ENCODE results near the gene ZNF593OS.
A peak's percentile ranks its signal among the peaks of the same experiment; 100 is the strongest.

The ZNF593OS gene

DNA sequence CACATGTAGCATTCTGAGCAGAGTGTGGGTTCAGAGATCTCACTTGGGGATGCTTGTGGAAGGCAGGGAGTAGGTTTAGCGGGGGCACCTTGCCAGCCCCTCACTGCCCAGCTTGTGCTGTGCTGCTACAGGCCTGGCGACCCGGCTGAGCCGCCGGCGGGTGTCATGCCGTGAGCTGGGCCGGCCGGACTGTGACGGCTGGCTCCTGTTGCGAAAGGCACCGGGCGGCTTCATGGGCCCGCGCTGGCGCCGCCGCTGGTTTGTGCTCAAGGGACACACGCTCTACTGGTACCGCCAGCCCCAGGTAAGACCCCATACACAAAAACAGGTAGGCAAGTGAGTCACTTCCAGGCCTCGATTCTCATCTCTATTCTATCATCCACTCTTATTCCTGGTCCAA is 13.3 kb upstream of the ZNF593OS start:
- FAIRE-seq (no peak), DNase-seq (ENCODE audit: low spot score) (no peak)

DNA sequence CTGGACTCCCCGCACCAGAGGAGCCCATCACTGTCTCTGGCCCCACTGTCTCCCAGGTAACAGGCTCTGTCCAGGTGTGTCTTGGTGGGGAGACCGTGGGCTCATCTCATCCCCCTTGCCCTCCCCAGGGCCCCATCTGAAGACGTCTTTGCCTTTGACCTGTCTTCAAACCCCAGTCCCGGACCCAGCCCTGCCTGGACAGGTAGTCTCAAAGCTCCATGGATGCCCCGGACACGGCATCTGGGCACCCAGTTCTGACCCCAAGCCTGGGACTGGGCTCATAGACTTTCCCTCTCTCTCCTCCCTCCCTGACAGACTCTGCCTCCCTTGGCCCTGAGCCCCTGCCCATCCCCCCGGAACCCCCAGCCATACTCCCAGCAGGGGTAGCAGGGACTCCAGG is 12.5 kb upstream of the ZNF593OS start:
- FAIRE-seq: no peak

GRCh38 chr1:26182383-26182696 is 10.7 kb upstream of the ZNF593OS start:
- no peak for FAIRE-seq

More for the DNA sequence above, 12.5 kb upstream of the ZNF593OS start:
- DNase-seq (ENCODE audit: low spot score): no peak

DNA sequence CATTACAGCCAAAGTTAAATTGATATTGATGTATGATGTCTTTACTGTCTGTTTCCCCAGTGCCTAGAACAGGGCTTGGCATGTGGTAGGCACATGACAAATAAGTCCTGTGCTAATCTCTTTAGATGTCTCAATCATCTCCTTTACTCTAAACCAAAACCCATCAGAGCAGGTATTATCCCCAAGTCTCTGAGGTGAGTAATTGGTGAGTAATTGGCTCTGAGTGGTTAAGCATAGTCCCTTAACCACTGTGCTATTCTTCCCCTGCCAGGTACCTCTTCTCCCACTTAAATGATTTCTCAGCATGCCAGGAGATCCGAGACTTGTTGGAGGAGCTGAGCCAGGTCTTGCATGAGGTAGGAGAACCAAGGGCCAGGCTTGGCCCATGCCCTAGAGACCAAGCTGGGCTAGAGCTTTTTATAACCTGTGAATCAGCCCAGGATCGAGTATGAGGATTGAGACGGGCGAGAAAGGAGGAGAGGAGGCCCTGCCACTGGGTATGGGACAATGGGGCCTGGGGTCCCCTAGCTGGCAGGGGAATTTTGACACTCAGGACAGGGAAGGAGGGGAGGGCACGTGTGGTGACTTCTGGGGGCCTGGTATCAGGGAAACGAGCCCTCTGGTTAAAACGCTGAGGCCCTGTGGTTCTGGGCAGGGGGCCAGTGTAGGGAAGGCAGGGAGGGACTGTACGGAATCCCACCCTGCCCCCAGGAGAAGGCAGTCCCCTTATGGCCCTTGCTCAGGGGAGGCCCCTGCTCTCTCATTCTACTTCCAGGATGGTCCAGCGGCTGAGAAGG is 10.2 kb upstream of the ZNF593OS start:
- DNase-seq (ENCODE audit: low spot score) (peak; percentile 76), FAIRE-seq (peak; percentile 88)

More at GRCh38 chr1:26182383-26182696, 10.7 kb upstream of the ZNF593OS start:
- DNase-seq (ENCODE audit: low spot score): no peak

GRCh38 chr1:26180010-26180506 is 8.4 kb upstream of the ZNF593OS start:
- DNase-seq (ENCODE audit: low spot score): no peak
- FAIRE-seq: no peak

GRCh38 chr1:26177182-26177684 is 5.6 kb upstream of the ZNF593OS start, which contains the start of gene CNKSR1:
TSS of gene CNKSR1 (plus strand) at chr1:26177491. CDS start at chr1:26177548, 57 bp downstream.
- FAIRE-seq: no peak
- DNase-seq (ENCODE audit: low spot score): no peak

GRCh38 chr1:26175346-26175745 is 3.7 kb upstream of the ZNF593OS start:
- DNase-seq (ENCODE audit: low spot score) (no peak), FAIRE-seq (no peak)

- no peak for FAIRE-seq
- DNase-seq (ENCODE audit: low spot score): no peak
Measured at GRCh38 chr1:26170472-26170821, 1.2 kb downstream of the ZNF593OS start.

DNA sequence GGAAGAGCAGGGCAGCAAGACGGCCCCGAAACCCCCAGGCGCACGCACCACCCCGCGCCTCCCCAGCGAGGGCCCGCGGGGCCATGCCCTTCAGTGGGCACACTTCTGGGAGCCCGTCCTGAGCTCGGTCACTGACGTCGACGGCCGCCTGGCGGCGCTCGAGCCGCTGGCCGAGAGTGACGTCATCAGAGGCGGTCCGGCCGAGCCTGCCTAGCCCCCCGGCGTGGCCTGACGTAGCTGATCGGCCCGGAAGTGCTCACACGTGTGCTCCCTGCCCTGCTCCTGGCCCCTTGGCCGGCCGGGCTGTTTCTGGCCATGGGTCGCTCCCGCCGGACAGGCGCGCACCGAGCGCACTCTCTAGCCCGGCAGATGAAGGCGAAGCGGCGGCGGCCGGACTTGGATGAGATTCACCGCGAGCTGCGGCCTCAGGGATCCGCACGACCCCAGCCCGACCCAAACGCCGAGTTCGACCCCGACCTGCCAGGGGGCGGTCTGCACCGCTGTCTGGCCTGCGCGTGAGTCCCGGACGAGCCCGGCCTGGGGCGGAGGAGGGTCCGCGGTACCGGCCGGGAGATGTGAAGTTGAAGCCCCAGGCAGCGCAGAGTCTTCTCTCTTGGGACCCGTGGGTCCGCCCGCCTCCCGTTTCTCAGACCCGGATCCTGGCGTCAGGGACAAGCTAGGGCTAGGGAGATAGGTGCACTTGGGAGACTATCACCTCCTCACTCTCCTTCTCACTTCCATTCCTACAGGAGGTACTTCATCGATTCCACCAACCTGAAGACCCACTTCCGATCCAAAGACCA is 1.8 kb downstream of the ZNF593OS start, which contains the start of gene ZNF593:
Gene ZNF593, plus strand, starts transcription at position 240 of the 803 bp plus-strand sequence. Its CDS starts 76 bp downstream, at position 316.
- FAIRE-seq (no peak), DNase-seq (ENCODE audit: low spot score) (peak; percentile 89)

GRCh38 chr1:26169198-26169554 is 2.5 kb downstream of the ZNF593OS start:
- FAIRE-seq (no peak), DNase-seq (ENCODE audit: low spot score) (no peak)

GRCh38 chr1:26168410-26169197 is 3.0 kb downstream of the ZNF593OS start, which contains the start of gene C1orf232:
TSS of gene C1orf232 (minus strand) at chr1:26168963. CDS start at chr1:26168499, 464 bp downstream.
- FAIRE-seq (no peak), DNase-seq (ENCODE audit: low spot score) (no peak)

DNA sequence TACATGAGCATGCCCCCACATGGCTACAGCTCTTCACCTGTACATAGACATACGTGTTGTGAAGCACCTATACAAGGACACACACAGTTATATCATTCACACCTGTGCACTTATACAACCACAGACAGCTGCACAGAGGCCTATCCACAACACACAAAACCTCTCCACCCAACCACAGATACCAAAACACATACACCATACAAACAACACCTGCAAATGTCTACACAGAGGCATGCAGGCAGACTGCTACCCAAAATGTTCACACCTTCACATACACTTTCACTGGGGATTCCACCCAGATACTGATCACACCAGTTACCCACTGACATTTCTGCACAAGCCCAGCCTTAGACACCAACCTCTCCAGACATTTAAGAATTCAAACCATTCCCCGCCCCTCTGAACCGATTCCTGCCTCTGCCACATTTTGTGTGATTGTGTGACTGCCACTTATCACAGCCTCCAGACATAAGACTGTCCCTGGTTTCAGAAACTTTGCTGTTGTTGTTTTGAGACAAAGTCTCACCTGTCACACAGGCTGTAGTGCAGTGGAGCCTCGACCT is 4.8 kb downstream of the ZNF593OS start:
- DNase-seq (ENCODE audit: low spot score) (no peak), FAIRE-seq (no peak)

- no peak for FAIRE-seq
- DNase-seq (ENCODE audit: low spot score): no peak
Measured at GRCh38 chr1:26164861-26165842, 6.5 kb downstream of the ZNF593OS start.

DNA sequence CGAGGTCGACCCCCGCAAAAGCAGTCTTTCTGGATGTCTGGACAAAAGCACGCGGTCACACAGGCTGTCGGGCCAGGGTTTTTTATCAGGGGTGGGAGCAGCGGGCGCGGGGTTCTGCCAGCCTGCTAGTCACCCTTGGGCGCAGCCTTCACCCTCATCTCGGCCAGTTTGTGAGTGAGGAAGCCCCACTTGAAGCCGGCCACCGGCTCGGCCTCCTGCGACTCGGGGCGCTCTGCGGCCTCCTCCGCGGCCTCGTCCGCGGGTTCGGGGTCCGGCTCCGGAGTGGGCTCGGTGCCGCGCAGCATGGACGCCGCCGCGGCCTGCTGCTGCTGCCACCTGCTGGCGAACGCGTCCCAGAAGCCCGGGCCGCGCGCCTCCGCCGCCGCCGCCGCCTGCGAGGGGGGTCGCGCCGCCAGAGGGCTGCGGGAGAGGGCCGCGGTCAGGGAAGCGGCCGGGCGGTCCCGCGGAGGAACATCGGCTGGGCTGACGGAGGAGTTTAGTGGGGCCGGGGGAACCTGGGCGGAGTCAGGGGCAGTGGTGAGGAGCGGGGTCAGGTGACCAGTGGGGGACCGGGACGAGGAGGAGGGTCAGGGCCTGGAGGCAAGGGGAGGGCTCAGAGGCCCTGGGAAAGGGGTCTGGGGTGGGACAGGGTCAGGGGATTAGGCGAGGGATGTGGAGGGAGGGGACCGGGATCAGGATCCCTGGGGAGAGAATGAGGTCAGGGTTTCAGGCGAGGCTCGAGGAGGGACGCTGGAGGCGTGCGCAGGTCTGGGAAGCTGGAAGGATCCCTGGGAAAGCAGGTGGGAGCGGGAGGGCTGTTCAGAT is 7.4 kb downstream of the ZNF593OS start:
- no peak for FAIRE-seq
- no peak for DNase-seq (ENCODE audit: low spot score)

GRCh38 chr1:26163684-26164035 is 8.0 kb downstream of the ZNF593OS start:
- FAIRE-seq (no peak), DNase-seq (ENCODE audit: low spot score) (no peak)

DNA sequence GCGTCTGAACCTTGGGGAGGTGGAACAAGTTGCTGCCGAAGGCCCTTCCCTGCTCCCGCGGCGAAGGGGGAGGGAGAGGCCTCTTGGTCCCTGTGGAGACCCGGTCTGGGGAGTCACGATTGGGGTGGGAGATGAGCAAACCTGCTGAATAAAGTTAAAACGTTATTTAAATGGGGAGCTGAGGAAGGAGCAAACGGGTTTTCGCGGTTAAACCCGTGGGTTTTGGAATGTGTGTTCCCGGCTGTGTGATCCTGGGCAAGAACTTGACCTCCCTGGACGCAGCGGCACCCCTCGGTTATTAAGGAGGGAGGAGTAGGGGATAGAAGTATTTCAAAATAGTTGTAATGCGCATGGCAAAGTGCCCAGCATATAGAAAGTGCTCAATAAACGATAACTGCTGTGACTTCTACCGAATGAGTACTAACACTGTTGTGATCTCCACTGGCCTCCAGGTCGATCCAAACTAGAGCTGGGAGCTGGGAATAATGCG is 9.4 kb downstream of the ZNF593OS start:
- FAIRE-seq (no peak), DNase-seq (ENCODE audit: low spot score) (no peak)

DNA sequence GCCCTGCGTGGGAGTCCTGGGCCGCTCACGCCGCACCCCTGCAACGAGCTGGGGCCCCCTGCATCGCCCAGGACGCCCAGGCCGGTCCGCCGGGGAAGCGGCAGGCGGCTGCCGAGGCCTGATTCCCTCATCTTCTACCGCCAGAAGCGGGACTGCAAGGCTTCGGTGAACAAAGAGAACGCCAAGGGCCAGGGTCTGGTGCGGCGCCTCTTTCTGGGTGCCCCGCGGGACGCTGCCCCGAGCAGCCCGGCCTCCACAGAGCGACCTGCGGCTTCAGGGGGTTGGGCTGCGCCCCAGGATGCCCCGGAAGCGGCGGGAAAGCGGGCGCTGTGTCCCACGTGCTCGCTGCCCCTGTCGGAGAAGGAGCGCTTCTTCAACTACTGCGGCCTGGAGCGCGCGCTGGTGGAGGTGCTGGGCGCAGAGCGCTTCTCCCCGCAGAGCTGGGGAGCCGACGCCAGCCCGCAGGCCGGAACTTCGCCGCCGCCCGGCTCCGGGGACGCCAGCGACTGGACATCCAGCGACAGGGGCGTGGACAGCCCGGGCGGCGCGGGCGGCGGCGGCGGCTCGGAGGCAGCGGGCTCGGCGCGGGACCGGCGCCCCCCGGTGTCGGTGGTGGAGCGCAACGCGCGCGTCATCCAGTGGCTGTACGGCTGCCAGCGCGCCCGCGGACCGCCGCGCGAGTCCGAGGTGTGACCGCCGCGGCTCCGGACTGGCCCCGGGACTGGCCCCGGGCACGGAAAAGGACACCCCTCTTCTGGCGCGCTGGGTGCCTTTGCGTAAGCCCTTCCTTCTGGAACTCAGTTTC is 10.0 kb downstream of the ZNF593OS start:
- peak; percentile 14 for DNase-seq (ENCODE audit: low spot score)
- no peak for FAIRE-seq
